HPDE6-E6E7 (cell line): Measurements from ENCODE around the gene ABHD18.
A peak's percentile ranks its signal among the peaks of the same experiment; 100 is the strongest.
"Not testable (repeated sequence)": the region's sequence is repeated elsewhere in the genome, so short reads cannot be mapped to it uniquely, and the experiment has no call there.

ENCODE experiments used
- DNase-seq: peaks from one replicate; pipeline ENCODE4 v3.0.0; 2011; ENCODE audit warnings: missing footprints; ENCODE audit errors: extremely low spot score

Gene ABHD18

GRCh38 chr4:127965062-127965802 lies at the start of gene ABHD18, which contains the start of gene MFSD8:
TSS of gene ABHD18 (plus strand) at chr4:127965406. CDS start at chr4:127982956, 17,550 bp downstream.
TSS of gene MFSD8 (minus strand) at chr4:127965173. CDS start at chr4:127965133, 40 bp downstream.
- peak; percentile 88 for DNase-seq

GRCh38 chr4:127916512-127916911 lies 48.7 kb upstream of the ABHD18 start:
- no peak for DNase-seq

GRCh38 chr4:127917151-127917550 lies 48.1 kb upstream of the ABHD18 start:
- DNase-seq: no peak

- DNase-seq: no peak
These were observed 44.7 kb upstream of the ABHD18 start for GRCh38 chr4:127920521-127920920.

GRCh38 chr4:127922226-127922625 lies 43.0 kb upstream of the ABHD18 start:
- no peak for DNase-seq

GRCh38 chr4:127925720-127926119 lies 39.5 kb upstream of the ABHD18 start:
- not testable (repeated sequence) for DNase-seq

- DNase-seq: no peak
These were observed 35.0 kb upstream of the ABHD18 start for GRCh38 chr4:127930175-127930574.

GRCh38 chr4:127931836-127932235 lies 33.4 kb upstream of the ABHD18 start:
- not testable (repeated sequence) for DNase-seq

- DNase-seq: no peak
These were observed 28.2 kb upstream of the ABHD18 start for GRCh38 chr4:127936974-127937373.

GRCh38 chr4:127957105-127957504 lies 8.1 kb upstream of the ABHD18 start:
- DNase-seq: no peak

GRCh38 chr4:127959794-127960193 lies 5.4 kb upstream of the ABHD18 start:
- DNase-seq: no peak

GRCh38 chr4:127963633-127964398 lies 1.4 kb upstream of the ABHD18 start:
- not testable (repeated sequence) for DNase-seq

GRCh38 chr4:127964426-127965061 lies 662 bp upstream of the ABHD18 start:
- peak; percentile 6 for DNase-seq

- DNase-seq: peak; percentile 22
These were observed 583 bp downstream of the ABHD18 start for GRCh38 chr4:127965803-127966175.

GRCh38 chr4:127967141-127967775 lies 2.1 kb downstream of the ABHD18 start:
- DNase-seq: no peak

- DNase-seq: no peak
These were observed 3.4 kb downstream of the ABHD18 start for GRCh38 chr4:127968586-127968985.

- not testable (repeated sequence) for DNase-seq
These were observed 5.7 kb downstream of the ABHD18 start for GRCh38 chr4:127970925-127971324.

GRCh38 chr4:127975121-127975770 lies 10.0 kb downstream of the ABHD18 start:
- no peak for DNase-seq

GRCh38 chr4:127978930-127979329 lies 13.7 kb downstream of the ABHD18 start:
- DNase-seq: no peak

- no peak for DNase-seq
These were observed 17.2 kb downstream of the ABHD18 start for GRCh38 chr4:127982445-127982844.

GRCh38 chr4:127985989-127986388 lies 20.8 kb downstream of the ABHD18 start:
- DNase-seq: no peak
